GM21526 (cell line): ENCODE measurements around the gene NUTM2E.
"Not testable (repeated sequence)": the region's sequence is repeated elsewhere in the genome, so short reads cannot be mapped to it uniquely, and the experiment has no call there.

ENCODE experiments used
- ATAC-seq: cut with Tn5 transposase; IDR thresholded peaks from one replicate; pipeline ENCODE4 v1.9.1; 2021; ENCODE audit warnings: moderate library complexity; ENCODE audit not compliant: unreplicated experiment, low FRiP score

Gene NUTM2E

DNA sequence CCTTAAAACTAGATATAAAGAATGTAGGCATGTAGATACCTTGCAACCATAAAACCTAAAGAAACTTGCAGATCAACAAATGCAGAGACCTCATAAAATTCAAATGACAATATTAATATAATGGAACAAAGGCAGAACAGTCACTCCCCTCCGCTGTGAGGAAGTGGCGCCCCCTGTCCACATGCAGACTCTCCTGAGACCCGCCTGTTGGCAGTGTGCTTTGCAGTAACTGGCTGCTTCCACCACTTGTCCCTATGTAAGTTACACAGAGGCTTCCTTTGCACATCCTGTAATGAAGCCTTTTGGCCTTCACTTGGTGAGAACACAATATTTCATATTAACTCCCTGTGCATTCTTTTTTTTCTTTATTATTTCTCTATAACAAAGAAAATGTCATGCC, 36.3 kb downstream of the NUTM2E start:
- not testable (repeated sequence) for ATAC-seq

DNA sequence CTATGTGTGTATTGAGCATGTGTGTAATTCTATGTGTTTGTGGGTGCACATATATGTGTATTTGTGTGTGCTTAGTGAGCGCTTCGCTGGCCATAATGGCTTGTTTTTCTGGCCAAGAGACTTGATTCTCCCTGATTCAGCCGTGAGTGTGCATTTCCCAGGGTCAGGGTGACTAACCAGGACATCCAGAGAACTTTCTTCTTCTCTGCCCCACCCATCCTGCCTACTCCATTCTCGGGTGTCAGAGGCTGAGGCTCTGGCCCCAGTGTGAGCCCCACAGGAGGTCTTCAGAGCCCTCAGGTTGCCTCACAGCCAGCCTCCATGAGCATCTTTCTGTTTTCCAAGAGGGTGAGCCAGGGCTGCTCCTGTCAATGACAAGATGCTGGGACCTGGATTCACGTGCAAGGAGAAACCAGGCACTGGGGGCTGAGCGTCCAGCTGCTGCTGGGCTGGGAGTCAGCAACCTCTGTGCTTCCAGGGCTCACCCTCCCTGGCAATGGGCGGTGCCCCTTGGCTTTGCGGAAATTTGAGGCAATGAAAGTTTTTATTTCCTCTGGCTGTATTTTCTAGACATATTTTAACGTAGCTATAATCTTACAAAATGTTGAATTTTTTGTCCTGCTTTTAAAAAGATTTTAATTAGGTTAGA, 40.5 kb downstream of the NUTM2E start:
- ATAC-seq: not testable (repeated sequence)

DNA sequence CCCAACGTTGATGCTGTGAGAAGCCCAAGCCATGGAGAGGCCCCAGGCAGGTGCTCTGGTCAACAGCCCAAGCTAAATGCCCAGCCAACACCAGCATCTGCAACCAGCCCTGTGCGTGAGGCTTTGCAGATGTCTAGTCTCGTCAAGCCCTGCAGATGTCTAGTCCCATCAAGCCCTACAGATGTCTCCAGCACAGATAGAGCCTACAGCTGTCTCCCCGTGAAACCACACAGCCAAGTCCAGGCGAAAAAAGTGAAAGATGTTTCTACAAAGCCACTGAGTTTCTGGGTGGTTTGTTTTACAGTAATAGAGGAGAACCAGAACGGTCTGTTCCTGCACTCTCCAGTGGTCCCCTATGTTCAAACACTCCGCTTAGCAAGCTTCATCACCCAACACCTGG, 41.5 kb downstream of the NUTM2E start:
- ATAC-seq: not testable (repeated sequence)

- not testable (repeated sequence) for ATAC-seq
Measured at GRCh38 chr10:79869439-79870097, 43.0 kb downstream of the NUTM2E start.

DNA sequence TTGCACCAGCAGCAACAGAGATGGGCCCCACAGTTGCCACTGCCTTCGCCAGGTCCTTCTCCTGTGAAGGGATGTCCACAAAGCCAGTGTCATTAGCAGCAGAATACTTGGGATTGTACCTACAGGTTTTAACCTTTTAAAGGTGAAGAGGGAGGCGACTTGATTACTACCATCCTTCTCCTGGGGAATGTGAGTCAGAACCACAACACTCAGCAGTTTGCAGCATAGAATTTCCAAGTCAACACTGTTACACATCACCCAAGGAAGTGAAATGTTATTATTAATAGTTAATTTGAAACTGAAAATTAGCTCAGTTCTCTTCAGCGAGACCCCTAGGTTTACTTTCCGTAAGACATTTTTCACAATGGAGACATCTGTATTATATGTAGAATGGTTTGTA, 45.2 kb downstream of the NUTM2E start:
- not testable (repeated sequence) for ATAC-seq
